GM18517 (cell line): ENCODE measurements around the gene SLC25A19.

Source experiments
- ATAC-seq: cut with Tn5 transposase; IDR thresholded peaks from one replicate; pipeline ENCODE4 v1.9.1; 2021; ENCODE audit warnings: mild to moderate bottlenecking, moderate library complexity; ENCODE audit not compliant: unreplicated experiment

Gene SLC25A19

GRCh38 chr17:75289115-75289831, at the start of gene SLC25A19:
SLC25A19 (minus strand) TSS chr17:75289433; CDS start chr17:75286764, 2,669 bp downstream.
- peak; percentile 89 for ATAC-seq

GRCh38 chr17:75338335-75338734, 49.1 kb upstream of the SLC25A19 start:
- ATAC-seq, result no peak

- no peak for ATAC-seq
Measured at GRCh38 chr17:75335315-75335714, 46.1 kb upstream of the SLC25A19 start.

- ATAC-seq, result no peak
Measured at GRCh38 chr17:75334723-75335122, 45.5 kb upstream of the SLC25A19 start.

- no peak for ATAC-seq
Measured at GRCh38 chr17:75331671-75332070, 42.4 kb upstream of the SLC25A19 start.

- ATAC-seq, result no peak
Measured at GRCh38 chr17:75327757-75328156, 38.5 kb upstream of the SLC25A19 start.

- ATAC-seq, result no peak
Measured at GRCh38 chr17:75326226-75326848, 37.1 kb upstream of the SLC25A19 start.

- ATAC-seq, result no peak
Measured at GRCh38 chr17:75325827-75326225, 36.6 kb upstream of the SLC25A19 start.

- no peak for ATAC-seq
Measured at GRCh38 chr17:75325348-75325747, 36.1 kb upstream of the SLC25A19 start.

GRCh38 chr17:75321506-75321905, 32.3 kb upstream of the SLC25A19 start:
- no peak for ATAC-seq

- peak; percentile 41 for ATAC-seq
Measured at GRCh38 chr17:75319904-75320691, 30.9 kb upstream of the SLC25A19 start.

- ATAC-seq, result no peak
Measured at GRCh38 chr17:75318615-75319222, 29.5 kb upstream of the SLC25A19 start.

GRCh38 chr17:75318211-75318610, 29.0 kb upstream of the SLC25A19 start:
- no peak for ATAC-seq

GRCh38 chr17:75317671-75318070, 28.4 kb upstream of the SLC25A19 start:
- ATAC-seq, result no peak

GRCh38 chr17:75316253-75316652, 27.0 kb upstream of the SLC25A19 start:
- ATAC-seq, result no peak

- no peak for ATAC-seq
Measured at GRCh38 chr17:75315541-75316243, 26.5 kb upstream of the SLC25A19 start.

- ATAC-seq, result peak; percentile 50
Measured at GRCh38 chr17:75313941-75314551, 24.8 kb upstream of the SLC25A19 start.

GRCh38 chr17:75308732-75309629, 19.7 kb upstream of the SLC25A19 start:
- ATAC-seq, result no peak
